GM12878 (cell line): ENCODE measurements around the gene GEMIN8. TPM values are rescaled to one million over a fixed set of nuclear protein-coding genes. Genes with fewer than 3 reads are reported as not detected.

ENCODE experiments used
- BCL3 ChIP-seq: IDR thresholded peaks from 2 replicates; pipeline ENCODE4 v1.6.1; 2011; ENCODE audit warnings: borderline replicate concordance, low read depth, mild to moderate bottlenecking, moderate library complexity, low read length; ENCODE audit not compliant: insufficient read depth, poor library complexity, severe bottlenecking
- E2F4 ChIP-seq: IDR thresholded peaks from 2 replicates; pipeline ENCODE4 v1.6.1; 2012; ENCODE audit warnings: low read depth, low read length, improper control_type of control experiment
- GABPA ChIP-seq: IDR thresholded peaks from 2 replicates; pipeline ENCODE4 v1.6.1; 2014; ENCODE audit warnings: antibody characterized with exemption, low read depth, mild to moderate bottlenecking, inconsistent platforms
- POLR2A ChIP-seq: IDR thresholded peaks from 2 replicates; pipeline ENCODE4 v1.6.1; 2011; ENCODE audit warnings: low read depth, mild to moderate bottlenecking, low read length
- ZBTB11 ChIP-seq: fragments of 450-650 bp; formaldehyde crosslinking; IDR thresholded peaks from 2 replicates; pipeline ENCODE4 v1.5.0; 2022; ENCODE audit warnings: mild to moderate bottlenecking, missing genetic modification characterization
- ZNF384 ChIP-seq: IDR thresholded peaks from 2 replicates; pipeline ENCODE4 v1.6.1; 2012; ENCODE audit warnings: low read depth, mild to moderate bottlenecking, low read length, improper control_type of control experiment, borderline replicate concordance
- ZNF592 ChIP-seq: fragments of 450-650 bp; IDR thresholded peaks from 2 replicates; pipeline ENCODE4 v1.6.1; 2017; ENCODE audit warnings: mild to moderate bottlenecking, moderate library complexity
- polyA plus RNA-seq, 11 experiments: library from polyadenylated mRNA; depleted of rRNA in 4 of 11; unstranded in 6 of 11; stranded (reverse) in 5 of 11; fragments of >200 nt; fragmentation: Nextera tagmentation in 4 of 11; fragmentation: Illumina TruSeq in 1 of 11; extraction: Ambion mirVana in 4 of 11; extraction: Trizol in 1 of 11; gene quantifications; 1 replicate in 1 of 11; 2 replicates in 10 of 11; pipeline versions ENCODE4 v1.2.1 to v1.2.3, GENCODE V29; 2011 to 2016; ENCODE audit warnings: inconsistent platforms in 2 of 11, missing spikeins in 2 of 11, low read depth in 1 of 11
- total RNA-seq, 4 experiments: library from RNA; depleted of rRNA in 3 of 4; stranded (reverse); fragments of >200 nt in 3 of 4; fragmentation: Illumina TruSeq in 1 of 4; extraction: Trizol in 1 of 4; gene quantifications; 2 replicates each; pipeline versions ENCODE4 v1.2.1 to v1.2.3, GENCODE V29; 2013 to 2021

The GEMIN8 gene
- total and polyA plus RNA-seq, 10 of the 15 experiments (the other 5 are each of a cell fraction or from before 2014, with no cell fraction given): 18.4 to 87.0 (median 27.7) TPM

- TF ChIP-seq BCL3: no peak
- no peak for TF ChIP-seq E2F4
- no peak for TF ChIP-seq ZNF592
- peak; percentile 68; the same call in 1 of the 2 replicates for TF ChIP-seq GABPA
- TF ChIP-seq ZBTB11 (CRISPR knock-in tag): no peak
- TF ChIP-seq POLR2A: no peak
- TF ChIP-seq ZNF384: peak; percentile 47; the same call in 1 of the 2 replicates
- TF ChIP-seq, all 136 proteins: peak for 6
These were observed 46.0 kb downstream of the GEMIN8 start (continued) for GRCh38 chrX:13983734-13984133.
